Measurements from ENCODE around the gene MEIOSIN. TPM values are rescaled to one million over a fixed set of nuclear protein-coding genes. Genes with fewer than 3 reads are reported as not detected.

The MEIOSIN gene
- total RNA-seq, 2 donors from 2014 or later, result not detected

GRCh38 chr19:45786533-45786894 is 53.3 kb downstream of the MEIOSIN start:
- Mint-ChIP-seq H3K4me3 (no peak overlapping the region), H3K27ac (no peak overlapping the region), H3K9me3 (no peaks in the 10 kb centered on the region), H3K4me1 (peaks cover 6% of the 10 kb centered on the region), H3K36me3 (ENCODE audit: low read depth) (peaks cover 42% of the 10 kb centered on the region), H3K27me3 (ENCODE audit: insufficient read depth) (no peaks in the 10 kb centered on the region)
- H3K9me3 ChIP-seq (ENCODE audit: control insufficient read depth, low read length), result no peaks in the 10 kb centered on the region
- peaks cover 31% of the 10 kb centered on the region for H3K36me3 ChIP-seq (ENCODE audit: control insufficient read depth, insufficient read depth, low read length)
- H3K4me1 ChIP-seq (ENCODE audit: control insufficient read depth, insufficient read depth, low read length), result no peaks in the 10 kb centered on the region
- no peak for DNase-seq
- H3K4me3 ChIP-seq (ENCODE audit: low read length), result no peak overlapping the region
- H3K9ac ChIP-seq (ENCODE audit: extremely low read depth, low read length, poor library complexity, severe bottlenecking), result no peak overlapping the region
- no peaks in the 10 kb centered on the region for H3K27me3 ChIP-seq (ENCODE audit: control insufficient read depth, insufficient read depth, low read length, poor library complexity, severe bottlenecking)
- TF ChIP-seq CTCF (conservative IDR thresholded peaks at IDR 0.05), result no peak
- WGBS, 2 experiments (ENCODE audit: insufficient coverage in 1 of 2, insufficient read length in 1 of 2), result 96 to 98% methylated on average over 12 to 21 of the region's 21 CpGs
- no peak overlapping the region for H3K27ac ChIP-seq (ENCODE audit: low read depth, low read length)

GRCh38 chr19:45789035-45789786 is 56.0 kb downstream of the MEIOSIN start:
- Histone ChIP-seq H3K4me3 (ENCODE audit: low read length) (no peak overlapping the region), H3K36me3 (ENCODE audit: control insufficient read depth, insufficient read depth, low read length) (peaks cover 31% of the 10 kb centered on the region), H3K4me1 (ENCODE audit: control insufficient read depth, insufficient read depth, low read length) (no peaks in the 10 kb centered on the region), H3K27ac (ENCODE audit: low read depth, low read length) (no peak overlapping the region), H3K27me3 (ENCODE audit: control insufficient read depth, insufficient read depth, low read length, poor library complexity, severe bottlenecking) (no peaks in the 10 kb centered on the region), H3K9ac (ENCODE audit: extremely low read depth, low read length, poor library complexity, severe bottlenecking) (no peak overlapping the region), H3K9me3 (ENCODE audit: control insufficient read depth, low read length) (no peaks in the 10 kb centered on the region)
- H3K9me3 Mint-ChIP-seq, result no peaks in the 10 kb centered on the region
- H3K4me1 Mint-ChIP-seq, result peaks cover 20% of the 10 kb centered on the region
- TF ChIP-seq CTCF (conservative IDR thresholded peaks at IDR 0.05), result no peak
- no peak overlapping the region for H3K27ac Mint-ChIP-seq
- H3K36me3 Mint-ChIP-seq (ENCODE audit: low read depth), result peaks cover 42% of the 10 kb centered on the region
- WGBS, 2 experiments (ENCODE audit: insufficient coverage in 1 of 2, insufficient read length in 1 of 2), result 94 to 95% methylated on average over 13 to 15 of the region's 15 CpGs
- no peak overlapping the region for H3K4me3 Mint-ChIP-seq
- DNase-seq, result no peak
- no peaks in the 10 kb centered on the region for H3K27me3 Mint-ChIP-seq (ENCODE audit: insufficient read depth)

- no peak for TF ChIP-seq CTCF (conservative IDR thresholded peaks at IDR 0.05)
- Mint-ChIP-seq H3K36me3 (ENCODE audit: low read depth) (peaks cover 40% of the 10 kb centered on the region), H3K4me3 (peak overlapping the region; percentile 93), H3K9me3 (no peaks in the 10 kb centered on the region), H3K4me1 (peaks cover 20% of the 10 kb centered on the region), H3K27me3 (ENCODE audit: insufficient read depth) (peaks cover 5% of the 10 kb centered on the region), H3K27ac (no peak overlapping the region)
- no peak for DNase-seq
- Histone ChIP-seq H3K36me3 (ENCODE audit: control insufficient read depth, insufficient read depth, low read length) (peaks cover 31% of the 10 kb centered on the region), H3K4me3 (ENCODE audit: low read length) (peak overlapping the region; percentile 99), H3K27me3 (ENCODE audit: control insufficient read depth, insufficient read depth, low read length, poor library complexity, severe bottlenecking) (no peaks in the 10 kb centered on the region), H3K9me3 (ENCODE audit: control insufficient read depth, low read length) (no peaks in the 10 kb centered on the region), H3K9ac (ENCODE audit: extremely low read depth, low read length, poor library complexity, severe bottlenecking) (no peak overlapping the region), H3K4me1 (ENCODE audit: control insufficient read depth, insufficient read depth, low read length) (no peaks in the 10 kb centered on the region), H3K27ac (ENCODE audit: low read depth, low read length) (no peak overlapping the region)
- 95 to 100% methylated on average over 4 to 8 of the region's 8 CpGs for WGBS, 2 experiments (ENCODE audit: insufficient coverage in 1 of 2, insufficient read length in 1 of 2)
Observed at GRCh38 chr19:45790942-45791341, 57.7 kb downstream of the MEIOSIN start.
